MCF 10A (cell line): ENCODE results near the gene GADL1. TPM values are rescaled to one million over a fixed set of nuclear protein-coding genes. Genes with fewer than 3 reads are reported as not detected.

Experiments used
- BruUV-seq: library from RNA; stranded (reverse); fragments of 400-500 nt; replicated peaks from 2 replicates; lab custom pipeline; 2021; lab: Mats Ljungman, UMichigan
- CTCF ChIA-PET: fragments of 300-600 bp; sonication (Branson Sonifier 250); formaldehyde crosslinking; extraction: SDS; loops from one replicate; lab custom pipeline; 2021; ENCODE audit warnings: antibody characterized with exemption, inconsistent platforms; lab: Yijun Ruan, JAX
- POLR2A ChIA-PET: fragments of 300-600, 350-650 bp; sonication (Branson Sonifier 250); formaldehyde crosslinking; extraction: SDS; loops from one replicate; lab custom pipeline; 2020; ENCODE audit warnings: antibody characterized with exemption, inconsistent platforms; lab: Yijun Ruan, JAX
- DNase-seq: peaks from one replicate; pipeline ENCODE4 v3.0.0-alpha.2; 2018; ENCODE audit not compliant: unreplicated experiment
- H3K27ac Mint-ChIP-seq: one replicate; pipeline ENCODE4 v1.8.0; 2022; ENCODE audit warnings: mild to moderate bottlenecking, low read depth, mixed read lengths; ENCODE audit not compliant: unreplicated experiment
- H3K27me3 Mint-ChIP-seq: one replicate; pipeline ENCODE4 v1.8.0; 2022; ENCODE audit warnings: mixed read lengths; ENCODE audit not compliant: insufficient read depth, unreplicated experiment
- H3K36me3 Mint-ChIP-seq: one replicate; pipeline ENCODE4 v1.8.0; 2022; ENCODE audit warnings: mild to moderate bottlenecking, moderate library complexity, mixed read lengths; ENCODE audit not compliant: insufficient read depth, unreplicated experiment
- H3K4me1 Mint-ChIP-seq: one replicate; pipeline ENCODE4 v1.8.0; 2022; ENCODE audit warnings: mixed read lengths; ENCODE audit not compliant: insufficient read depth, unreplicated experiment
- H3K4me3 Mint-ChIP-seq: one replicate; pipeline ENCODE4 v1.8.0; 2022; ENCODE audit warnings: mild to moderate bottlenecking, moderate library complexity, mixed read lengths; ENCODE audit not compliant: unreplicated experiment
- H3K9me3 Mint-ChIP-seq: one replicate; pipeline ENCODE4 v1.8.0; 2022; ENCODE audit warnings: mixed read lengths; ENCODE audit not compliant: unreplicated experiment
- intact Hi-C: fragments of 100-400 bp; cut with micrococcal nuclease; formaldehyde crosslinking; loops from 2 replicates; pipeline ENCODE4 v1.14.1; 2022
- total RNA-seq: library from RNA; stranded (reverse); gene quantifications from 2 replicates; pipeline ENCODE4 v1.2.3, GENCODE V29; 2022
- TF ChIP-seq, protein P1 (sequence below): fragments of 200-600 bp; IDR thresholded peaks from one replicate; pipeline ENCODE4 v1.8.0; 2022; ENCODE audit warnings: antibody characterized with exemption, mild to moderate bottlenecking; ENCODE audit not compliant: unreplicated experiment

Gene GADL1
- total RNA-seq, 1 experiment from 2014 or later: not detected

DNA sequence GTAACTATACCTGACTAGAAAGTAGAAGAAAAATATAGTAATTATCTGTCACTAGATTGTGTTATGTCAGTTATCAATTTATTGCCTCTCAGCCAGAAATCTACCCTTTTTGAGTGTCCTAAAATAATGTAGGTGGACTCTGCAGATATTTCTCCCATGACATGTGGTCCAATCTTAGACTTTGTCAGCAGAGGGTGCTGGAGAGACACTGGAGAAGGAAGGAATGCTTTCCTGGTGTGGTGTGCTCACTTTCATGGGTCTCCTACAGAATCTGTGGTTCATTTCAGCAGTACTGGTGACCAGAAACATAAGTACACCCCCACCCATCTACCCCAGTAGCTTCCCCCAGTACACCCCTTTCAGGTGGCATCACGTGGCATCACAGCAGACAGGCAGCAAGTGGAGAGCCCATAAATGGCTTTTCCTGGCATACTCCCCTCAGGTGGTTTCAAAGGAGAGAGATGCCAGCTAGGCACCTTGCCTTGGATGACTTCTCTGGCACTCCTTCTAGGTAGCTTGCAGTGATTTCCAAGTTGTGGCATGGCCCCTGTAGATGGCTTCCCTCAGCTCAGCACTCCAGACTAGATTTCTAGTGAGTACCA lies 114.7 kb downstream of the GADL1 start:
- Mint-ChIP-seq H3K27ac (no peak overlapping the region), H3K9me3 (no peaks in the 10 kb centered on the region), H3K4me3 (no peak overlapping the region), H3K27me3 (no peaks in the 10 kb centered on the region), H3K36me3 (no peaks in the 10 kb centered on the region), H3K4me1 (no peaks in the 10 kb centered on the region)
- CTCF ChIA-PET: interaction anchor here (0.9 to 1.0 kb wide), 2 partner anchors 10 to 353 kb away, joined by 4 to 5 read pairs; no protein-coding TSS in a partner anchor
- peak; percentile 65 for DNase-seq
- intact Hi-C loops: loop anchor here (1.0 kb wide), 1 partner anchor 353 kb away; no protein-coding TSS in a partner anchor
- BruUV-seq: no TSS peak
- TF ChIP-seq, protein P1, sequence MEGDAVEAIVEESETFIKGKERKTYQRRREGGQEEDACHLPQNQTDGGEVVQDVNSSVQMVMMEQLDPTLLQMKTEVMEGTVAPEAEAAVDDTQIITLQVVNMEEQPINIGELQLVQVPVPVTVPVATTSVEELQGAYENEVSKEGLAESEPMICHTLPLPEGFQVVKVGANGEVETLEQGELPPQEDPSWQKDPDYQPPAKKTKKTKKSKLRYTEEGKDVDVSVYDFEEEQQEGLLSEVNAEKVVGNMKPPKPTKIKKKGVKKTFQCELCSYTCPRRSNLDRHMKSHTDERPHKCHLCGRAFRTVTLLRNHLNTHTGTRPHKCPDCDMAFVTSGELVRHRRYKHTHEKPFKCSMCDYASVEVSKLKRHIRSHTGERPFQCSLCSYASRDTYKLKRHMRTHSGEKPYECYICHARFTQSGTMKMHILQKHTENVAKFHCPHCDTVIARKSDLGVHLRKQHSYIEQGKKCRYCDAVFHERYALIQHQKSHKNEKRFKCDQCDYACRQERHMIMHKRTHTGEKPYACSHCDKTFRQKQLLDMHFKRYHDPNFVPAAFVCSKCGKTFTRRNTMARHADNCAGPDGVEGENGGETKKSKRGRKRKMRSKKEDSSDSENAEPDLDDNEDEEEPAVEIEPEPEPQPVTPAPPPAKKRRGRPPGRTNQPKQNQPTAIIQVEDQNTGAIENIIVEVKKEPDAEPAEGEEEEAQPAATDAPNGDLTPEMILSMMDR: peak; percentile 51
- POLR2A ChIA-PET: interaction anchor here (0.9 kb wide), 1 partner anchor 154 kb away, joined by 3 read pairs; no protein-coding TSS in a partner anchor

GRCh38 chr3:30778933-30779332 lies 115.5 kb downstream of the GADL1 start:
- H3K4me3 Mint-ChIP-seq: no peak overlapping the region
- intact Hi-C loops: loop anchor here (1.0 kb wide), 1 partner anchor 353 kb away; no protein-coding TSS in a partner anchor
- no peaks in the 10 kb centered on the region for H3K36me3 Mint-ChIP-seq
- TF ChIP-seq, protein P1: no peak
- DNase-seq: no peak
- ChIA-PET POLR2A (no interaction called here), CTCF (interaction anchor here (1.0 to 1.1 kb wide), 2 partner anchors 9 to 353 kb away, joined by 3 to 5 read pairs; no protein-coding TSS in a partner anchor)
- H3K4me1 Mint-ChIP-seq: no peaks in the 10 kb centered on the region
- no peaks in the 10 kb centered on the region for H3K27me3 Mint-ChIP-seq
- no peak overlapping the region for H3K27ac Mint-ChIP-seq
- H3K9me3 Mint-ChIP-seq: no peaks in the 10 kb centered on the region
- BruUV-seq: no TSS peak

GRCh38 chr3:30777426-30778113 lies 116.9 kb downstream of the GADL1 start:
- no peaks in the 10 kb centered on the region for H3K36me3 Mint-ChIP-seq
- TF ChIP-seq, protein P1: no peak
- no peak overlapping the region for H3K4me3 Mint-ChIP-seq
- H3K9me3 Mint-ChIP-seq: no peaks in the 10 kb centered on the region
- BruUV-seq: no TSS peak
- H3K4me1 Mint-ChIP-seq: no peaks in the 10 kb centered on the region
- intact Hi-C loops: no loop called here
- H3K27ac Mint-ChIP-seq: no peak overlapping the region
- CTCF ChIA-PET: interaction anchor here (0.7 to 1.8 kb wide), 3 partner anchors 14 to 355 kb away, joined by 3 to 5 read pairs (median 5); no protein-coding TSS in a partner anchor
- H3K27me3 Mint-ChIP-seq: no peaks in the 10 kb centered on the region
- POLR2A ChIA-PET: interaction anchor here (0.6 kb wide), 1 partner anchor 947 kb away, joined by 3 read pairs; no protein-coding TSS in a partner anchor
- DNase-seq: no peak

GRCh38 chr3:30776186-30776815 lies 118.2 kb downstream of the GADL1 start:
- H3K4me3 Mint-ChIP-seq: no peak overlapping the region
- intact Hi-C loops: no loop called here
- no peaks in the 10 kb centered on the region for H3K4me1 Mint-ChIP-seq
- no peaks in the 10 kb centered on the region for H3K36me3 Mint-ChIP-seq
- CTCF ChIA-PET: interaction anchor here (1.8 kb wide), 1 partner anchor 355 kb away, joined by 5 read pairs; no protein-coding TSS in a partner anchor
- H3K27me3 Mint-ChIP-seq: no peaks in the 10 kb centered on the region
- DNase-seq: no peak
- no peak overlapping the region for H3K27ac Mint-ChIP-seq
- POLR2A ChIA-PET: no interaction called here
- TF ChIP-seq, protein P1: no peak
- no peaks in the 10 kb centered on the region for H3K9me3 Mint-ChIP-seq
- BruUV-seq: no TSS peak
